ENCODE measurements around the gene GNG11.

DNA sequence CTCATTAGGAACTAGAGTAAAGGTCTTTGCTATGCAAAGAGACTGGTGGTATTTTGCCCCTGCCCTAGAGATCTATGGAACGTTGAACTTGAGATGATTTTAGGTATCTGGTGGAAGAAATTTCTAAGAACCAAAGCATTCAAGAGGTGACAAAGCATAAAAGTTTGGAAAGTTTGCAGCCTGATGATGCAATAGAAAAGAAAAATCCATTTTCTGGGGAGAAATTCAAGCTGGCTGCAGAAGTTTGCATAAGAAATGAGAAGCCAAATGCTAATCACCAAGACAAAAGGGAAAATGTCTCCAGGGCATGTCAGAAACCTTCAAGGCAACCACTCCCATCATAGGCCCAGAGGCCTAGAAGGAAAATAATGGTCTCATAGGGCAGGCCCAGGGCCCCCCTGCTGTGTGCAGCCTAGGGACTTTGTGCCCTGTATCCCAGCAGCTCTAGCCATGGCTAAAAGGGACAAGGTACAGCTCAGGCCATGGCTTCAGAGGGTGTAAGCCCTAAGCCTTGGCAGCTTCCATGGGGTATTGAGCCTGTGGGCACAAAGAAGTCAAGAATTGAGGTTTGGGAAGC lies 47.4 kb upstream of the GNG11 start:
- TF ChIP-seq, protein P1, sequence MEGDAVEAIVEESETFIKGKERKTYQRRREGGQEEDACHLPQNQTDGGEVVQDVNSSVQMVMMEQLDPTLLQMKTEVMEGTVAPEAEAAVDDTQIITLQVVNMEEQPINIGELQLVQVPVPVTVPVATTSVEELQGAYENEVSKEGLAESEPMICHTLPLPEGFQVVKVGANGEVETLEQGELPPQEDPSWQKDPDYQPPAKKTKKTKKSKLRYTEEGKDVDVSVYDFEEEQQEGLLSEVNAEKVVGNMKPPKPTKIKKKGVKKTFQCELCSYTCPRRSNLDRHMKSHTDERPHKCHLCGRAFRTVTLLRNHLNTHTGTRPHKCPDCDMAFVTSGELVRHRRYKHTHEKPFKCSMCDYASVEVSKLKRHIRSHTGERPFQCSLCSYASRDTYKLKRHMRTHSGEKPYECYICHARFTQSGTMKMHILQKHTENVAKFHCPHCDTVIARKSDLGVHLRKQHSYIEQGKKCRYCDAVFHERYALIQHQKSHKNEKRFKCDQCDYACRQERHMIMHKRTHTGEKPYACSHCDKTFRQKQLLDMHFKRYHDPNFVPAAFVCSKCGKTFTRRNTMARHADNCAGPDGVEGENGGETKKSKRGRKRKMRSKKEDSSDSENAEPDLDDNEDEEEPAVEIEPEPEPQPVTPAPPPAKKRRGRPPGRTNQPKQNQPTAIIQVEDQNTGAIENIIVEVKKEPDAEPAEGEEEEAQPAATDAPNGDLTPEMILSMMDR (IDR thresholded peaks at IDR 0.05) = no peak
- TF ChIP-seq POLR2AphosphoS5 (IDR thresholded peaks at IDR 0.05; ENCODE audit: low read depth, low read length) = no peak
- TF ChIP-seq, protein P2, sequence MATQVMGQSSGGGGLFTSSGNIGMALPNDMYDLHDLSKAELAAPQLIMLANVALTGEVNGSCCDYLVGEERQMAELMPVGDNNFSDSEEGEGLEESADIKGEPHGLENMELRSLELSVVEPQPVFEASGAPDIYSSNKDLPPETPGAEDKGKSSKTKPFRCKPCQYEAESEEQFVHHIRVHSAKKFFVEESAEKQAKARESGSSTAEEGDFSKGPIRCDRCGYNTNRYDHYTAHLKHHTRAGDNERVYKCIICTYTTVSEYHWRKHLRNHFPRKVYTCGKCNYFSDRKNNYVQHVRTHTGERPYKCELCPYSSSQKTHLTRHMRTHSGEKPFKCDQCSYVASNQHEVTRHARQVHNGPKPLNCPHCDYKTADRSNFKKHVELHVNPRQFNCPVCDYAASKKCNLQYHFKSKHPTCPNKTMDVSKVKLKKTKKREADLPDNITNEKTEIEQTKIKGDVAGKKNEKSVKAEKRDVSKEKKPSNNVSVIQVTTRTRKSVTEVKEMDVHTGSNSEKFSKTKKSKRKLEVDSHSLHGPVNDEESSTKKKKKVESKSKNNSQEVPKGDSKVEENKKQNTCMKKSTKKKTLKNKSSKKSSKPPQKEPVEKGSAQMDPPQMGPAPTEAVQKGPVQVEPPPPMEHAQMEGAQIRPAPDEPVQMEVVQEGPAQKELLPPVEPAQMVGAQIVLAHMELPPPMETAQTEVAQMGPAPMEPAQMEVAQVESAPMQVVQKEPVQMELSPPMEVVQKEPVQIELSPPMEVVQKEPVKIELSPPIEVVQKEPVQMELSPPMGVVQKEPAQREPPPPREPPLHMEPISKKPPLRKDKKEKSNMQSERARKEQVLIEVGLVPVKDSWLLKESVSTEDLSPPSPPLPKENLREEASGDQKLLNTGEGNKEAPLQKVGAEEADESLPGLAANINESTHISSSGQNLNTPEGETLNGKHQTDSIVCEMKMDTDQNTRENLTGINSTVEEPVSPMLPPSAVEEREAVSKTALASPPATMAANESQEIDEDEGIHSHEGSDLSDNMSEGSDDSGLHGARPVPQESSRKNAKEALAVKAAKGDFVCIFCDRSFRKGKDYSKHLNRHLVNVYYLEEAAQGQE (IDR thresholded peaks at IDR 0.05; ENCODE audit: insufficient read depth in 1 of 2, low read depth in 2 of 2, low read length in 1 of 2) = no peak
- no peak for TF ChIP-seq SIN3A (IDR thresholded peaks at IDR 0.05; ENCODE audit: borderline replicate concordance, insufficient read depth, low read depth, low read length)
- TF ChIP-seq TCF7L2 (IDR thresholded peaks at IDR 0.05; ENCODE audit: low read depth, low read length) = no peak
